SHP77 (cell line): Measurements from ENCODE around the gene KIAA0040.

Source experiments
- DNase-seq, 2 experiments: peaks; one replicate each; lab custom pipeline; 2025; lab: John Stamatoyannopoulos, UW

The KIAA0040 gene

DNA sequence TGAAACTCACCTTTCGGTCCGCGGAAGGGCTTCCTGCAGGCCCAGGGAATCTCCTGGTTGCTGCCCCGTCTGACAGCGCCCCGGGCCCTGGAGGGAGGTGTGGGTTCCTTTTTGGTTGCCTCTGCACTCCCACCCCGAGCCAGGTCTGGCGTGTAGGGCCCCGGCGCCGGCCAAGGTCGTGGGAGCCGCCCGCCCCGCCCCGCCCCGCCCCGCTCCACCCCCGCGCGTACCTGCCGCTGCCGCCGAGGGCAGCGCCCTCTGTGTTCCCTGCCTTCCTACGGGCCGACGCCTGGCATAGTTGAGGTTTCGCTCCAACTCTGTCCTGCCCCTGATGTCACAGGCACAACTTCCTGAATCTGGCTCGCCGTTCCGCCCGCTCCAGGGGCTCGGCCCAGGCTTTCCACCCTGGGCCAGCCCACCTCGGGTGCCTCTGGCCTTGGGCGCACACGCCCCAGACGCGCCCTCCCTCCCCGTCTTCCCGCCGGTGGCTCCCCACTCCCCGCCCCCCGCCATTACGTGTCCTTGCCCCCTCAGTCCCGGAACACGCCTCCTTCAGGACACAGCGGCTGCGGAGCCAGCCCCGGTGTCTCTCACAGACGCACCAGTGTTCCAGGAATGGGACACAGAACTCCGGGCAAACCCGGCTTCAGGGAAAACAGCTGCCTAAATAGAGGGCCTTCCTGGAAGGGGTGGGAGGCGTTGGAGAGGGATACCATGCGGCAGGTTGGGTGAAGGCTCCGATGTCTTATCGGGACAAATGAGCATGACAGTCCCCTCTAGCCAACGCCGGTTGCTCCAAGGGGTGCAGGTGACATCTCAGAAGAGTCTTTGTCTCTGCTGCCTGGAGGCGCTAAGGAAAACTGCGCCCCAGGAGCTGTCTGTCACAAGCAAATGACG is at the start of gene KIAA0040:
TSS of gene KIAA0040 (minus strand) at position 147 of the 897 bp plus-strand sequence. CDS start 31,763 bp downstream, outside the sequence.
- peak; percentile 38 to 67 for DNase-seq

DNA sequence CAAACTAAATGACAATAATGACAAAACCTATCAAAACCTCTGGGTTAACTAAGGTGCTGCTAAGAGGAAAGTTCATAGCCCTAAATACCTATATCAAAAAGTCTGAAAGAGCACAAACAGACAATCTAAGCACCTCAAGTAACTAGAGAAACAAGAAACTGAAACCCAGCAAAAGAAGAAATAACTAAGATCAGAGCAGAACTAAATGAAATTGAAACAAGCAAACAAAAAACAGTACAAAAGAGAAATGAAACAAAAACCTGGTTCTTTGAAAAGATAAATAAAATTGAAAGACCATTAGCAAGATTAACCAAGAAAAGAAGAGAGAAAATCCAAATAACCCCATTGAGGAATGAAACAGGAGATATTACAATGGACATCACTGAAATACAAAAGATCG is 44.8 kb upstream of the KIAA0040 start:
- no peak for DNase-seq

DNA sequence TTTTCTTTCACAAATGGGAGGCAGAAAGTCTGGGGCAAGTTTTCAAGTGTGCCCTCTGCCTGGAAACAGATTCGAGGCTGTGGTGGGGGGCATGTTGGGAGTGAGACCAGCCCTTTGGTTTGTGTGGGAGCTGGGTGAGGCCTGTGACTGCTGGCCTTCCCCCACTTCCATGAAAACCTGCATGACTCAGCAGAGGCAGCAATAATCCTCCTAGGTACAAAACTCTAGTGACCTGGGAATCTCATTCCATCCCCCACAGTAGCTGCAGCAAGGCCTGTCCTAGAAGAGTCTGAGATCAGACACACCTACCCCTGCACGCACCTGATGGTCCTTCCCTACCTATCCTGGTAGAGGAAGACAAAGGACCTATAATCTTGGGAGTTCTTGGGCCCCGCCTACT is 42.1 kb upstream of the KIAA0040 start:
- DNase-seq, result no peak

- DNase-seq, result no peak
Measured at GRCh38 chr1:175232335-175232734, 39.8 kb upstream of the KIAA0040 start.

- DNase-seq, result no peak
Measured at GRCh38 chr1:175225805-175226129, 33.2 kb upstream of the KIAA0040 start.

- no peak for DNase-seq
Measured at GRCh38 chr1:175222296-175222938, 29.8 kb upstream of the KIAA0040 start.

GRCh38 chr1:175221557-175222175 is 29.1 kb upstream of the KIAA0040 start:
- DNase-seq, result no peak

- DNase-seq, result no peak
Measured at GRCh38 chr1:175220853-175221556, 28.4 kb upstream of the KIAA0040 start.

GRCh38 chr1:175219774-175220173 is 27.2 kb upstream of the KIAA0040 start:
- no peak for DNase-seq

- no peak for DNase-seq
Measured at GRCh38 chr1:175218786-175219434, 26.3 kb upstream of the KIAA0040 start.

DNA sequence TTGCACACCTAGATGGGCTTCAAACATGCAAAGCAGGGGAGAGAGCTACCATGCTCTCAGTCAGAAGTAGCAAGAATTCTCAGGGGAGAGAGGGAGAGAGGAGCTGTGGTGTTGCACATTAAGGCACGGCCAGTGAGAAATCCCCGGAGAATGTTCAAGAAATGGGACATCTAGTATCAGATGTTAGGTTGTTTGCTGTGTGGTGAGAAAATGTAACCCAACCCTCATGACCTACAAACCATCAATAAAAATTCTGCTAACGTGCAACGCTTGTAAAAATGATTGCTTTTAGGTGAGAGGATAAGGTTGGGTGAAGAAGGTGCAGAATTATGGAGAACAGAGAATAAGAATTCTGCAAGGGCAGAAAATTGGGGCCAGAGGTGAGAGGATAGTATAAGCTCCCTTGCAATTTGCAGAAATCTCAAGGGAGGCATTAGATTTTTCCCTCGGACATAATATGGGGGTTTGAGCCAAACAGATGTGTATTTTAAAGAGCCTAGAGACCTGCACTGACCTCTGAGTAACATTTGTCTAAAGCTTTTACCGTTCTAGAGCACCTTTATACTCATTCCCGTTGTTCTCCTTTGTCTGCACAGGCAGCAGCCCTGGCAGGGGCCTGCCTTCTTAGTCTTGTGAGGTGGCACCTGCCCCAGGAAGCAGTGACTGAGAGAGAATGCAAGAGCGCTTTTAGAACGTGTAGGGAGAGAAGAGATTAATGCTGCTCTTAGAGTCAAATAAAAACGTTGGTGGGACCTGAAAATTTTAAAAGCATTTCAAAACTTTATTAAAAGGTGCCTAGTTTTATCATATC is 25.4 kb upstream of the KIAA0040 start:
- DNase-seq, result no peak

DNA sequence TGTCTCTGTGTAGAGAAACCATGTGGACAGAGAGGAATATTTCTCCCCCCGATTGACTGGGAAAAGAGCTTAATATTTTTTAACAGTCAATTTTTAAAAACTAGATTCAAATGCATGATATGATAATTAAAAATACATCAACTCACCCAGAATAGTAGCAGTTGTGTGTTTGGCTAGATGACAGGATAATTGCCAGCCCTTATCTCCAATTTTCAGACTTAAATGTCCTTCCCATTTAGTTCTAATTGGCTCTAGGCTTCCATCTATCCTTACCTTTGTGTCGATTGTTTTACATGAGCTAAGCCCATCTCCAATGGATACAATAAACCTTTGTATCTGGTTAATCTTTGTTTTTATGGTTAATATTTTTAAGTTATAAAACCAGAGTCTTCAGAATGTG is 23.9 kb upstream of the KIAA0040 start:
- no peak for DNase-seq

GRCh38 chr1:175211656-175212055 is 19.1 kb upstream of the KIAA0040 start:
- DNase-seq, result no peak

DNA sequence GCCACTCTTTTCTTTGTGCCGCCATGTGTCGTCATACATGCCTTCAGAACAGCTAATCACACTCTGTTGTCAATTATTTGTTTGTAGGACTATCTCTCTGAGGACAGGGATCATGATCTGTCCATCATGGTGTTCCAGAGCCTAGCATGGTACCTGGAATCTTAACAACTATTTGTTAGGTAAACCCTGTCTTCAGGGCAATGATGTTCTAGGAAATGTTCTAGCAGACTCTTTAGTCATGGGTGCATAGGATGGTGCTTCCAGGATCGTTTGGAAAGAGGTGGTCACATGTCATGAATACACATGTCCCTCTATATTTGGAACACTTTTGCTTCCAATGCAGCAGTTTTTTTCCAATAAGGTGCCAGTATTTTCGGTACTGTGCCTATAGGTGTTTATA is 18.2 kb upstream of the KIAA0040 start:
- DNase-seq, result no peak

GRCh38 chr1:175209493-175209921 is 16.9 kb upstream of the KIAA0040 start:
- DNase-seq, result no peak

DNA sequence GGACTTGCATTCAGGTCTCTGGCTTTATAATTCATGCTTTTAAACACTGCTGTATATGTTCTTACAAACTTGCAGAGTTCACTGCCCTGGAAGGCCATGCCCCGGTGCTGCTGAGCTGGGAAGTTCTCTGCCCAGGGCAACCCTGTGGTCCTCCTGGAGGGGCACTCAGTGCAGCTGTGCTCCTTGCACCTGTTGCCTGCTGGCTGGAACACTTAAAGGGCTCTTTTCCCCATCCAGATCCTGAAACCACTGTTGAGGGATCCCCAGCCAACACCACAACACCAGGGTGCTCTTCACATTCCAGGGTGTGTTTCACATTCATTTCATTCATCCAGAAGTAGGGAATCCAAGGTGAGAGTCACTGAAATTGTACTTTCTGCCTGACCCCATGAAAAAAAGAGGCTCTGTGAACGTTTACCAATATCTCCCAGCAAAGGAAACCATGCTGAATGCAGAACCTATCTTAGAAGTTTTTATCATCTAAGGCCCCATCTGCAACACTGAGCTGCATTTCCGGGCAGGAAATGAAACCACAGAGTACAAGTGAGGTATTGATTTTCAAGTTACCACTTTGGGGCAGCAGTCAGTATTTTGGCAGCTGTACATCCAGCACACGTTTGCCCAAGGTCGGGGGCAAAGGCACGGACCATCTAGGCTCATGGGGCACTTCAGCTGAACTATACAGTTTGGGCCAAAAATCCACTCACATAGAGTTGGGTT is 16.4 kb upstream of the KIAA0040 start:
- peak; percentile 47 to 50 for DNase-seq

- peak; percentile 79 to 88 for DNase-seq
Measured at GRCh38 chr1:175207971-175208370, 15.4 kb upstream of the KIAA0040 start.

- DNase-seq, result peak in 1 of 2 experiments; percentile 34
Measured at GRCh38 chr1:175206687-175207086, 14.1 kb upstream of the KIAA0040 start.

GRCh38 chr1:175204330-175204729 is 11.8 kb upstream of the KIAA0040 start:
- no peak for DNase-seq

- no peak for DNase-seq
Measured at GRCh38 chr1:175203570-175204068, 11.0 kb upstream of the KIAA0040 start.
